Lower leg skin (tissue), 4 donors: ENCODE data around the gene PPARA. TPM values are rescaled to one million over a fixed set of nuclear protein-coding genes. Genes with fewer than 3 reads are reported as not detected.
A peak's percentile ranks its signal among the peaks of the same experiment; 100 is the strongest.

ENCODE experiments used
- DNase-seq, 2 donors: peaks; one replicate each; pipeline ENCODE4 v3.0.0-alpha.2; 2019; ENCODE audit warnings: low spot score in 2 of 2
- H3K4me3 ChIP-seq: fragments of 200-600 bp; sonication (generic); 2 replicates; pipeline ENCODE4 v1.5.1; 2017; ENCODE audit warnings: mild to moderate bottlenecking, low read depth; ENCODE audit not compliant: poor library complexity, severe bottlenecking
- POLR2A ChIP-seq, 2 donors: fragments of 450-650 bp; IDR thresholded peaks; one replicate each; pipeline ENCODE4 v1.6.1; 2016 to 2017; ENCODE audit warnings: antibody characterized with exemption in 2 of 2, mild to moderate bottlenecking in 1 of 2, moderate library complexity in 1 of 2
- WGBS, 2 donors: methylation state at CpG; one replicate each; pipeline ENCODE4 v1.1.5; 2018; 5-methylcytosine and 5-hydroxymethylcytosine counted together
- intact Hi-C: fragments of 100-400 bp; cut with DNase I; formaldehyde crosslinking; loops from one replicate; pipeline ENCODE4 v1.15.0; 2023; ENCODE audit warnings: low total_unique reads
- total RNA-seq, 4 donors: library from RNA; depleted of rRNA; stranded (reverse); fragments of >200 nt; gene quantifications; one replicate each; pipeline ENCODE4 v1.1.0, GENCODE V29; 2016
- TF ChIP-seq, protein P1 (sequence below), 3 donors: fragments of 450-650 bp; IDR thresholded peaks; one replicate each; pipeline ENCODE4 v1.5.1; 2016; ENCODE audit warnings: antibody characterized with exemption in 3 of 3, mild to moderate bottlenecking in 3 of 3, moderate library complexity in 2 of 3

The PPARA gene
- total RNA-seq, 4 donors from 2014 or later = 27.8 to 58.1 (median 37.8) TPM

GRCh38 chr22:46115755-46116490 lies 34.4 kb upstream of the PPARA start:
- DNase-seq = no peak
- intact Hi-C loops = loop anchor here (5.0 kb wide), 1 partner anchor 119 kb away; no protein-coding TSS in a partner anchor
- TF ChIP-seq, protein P1, sequence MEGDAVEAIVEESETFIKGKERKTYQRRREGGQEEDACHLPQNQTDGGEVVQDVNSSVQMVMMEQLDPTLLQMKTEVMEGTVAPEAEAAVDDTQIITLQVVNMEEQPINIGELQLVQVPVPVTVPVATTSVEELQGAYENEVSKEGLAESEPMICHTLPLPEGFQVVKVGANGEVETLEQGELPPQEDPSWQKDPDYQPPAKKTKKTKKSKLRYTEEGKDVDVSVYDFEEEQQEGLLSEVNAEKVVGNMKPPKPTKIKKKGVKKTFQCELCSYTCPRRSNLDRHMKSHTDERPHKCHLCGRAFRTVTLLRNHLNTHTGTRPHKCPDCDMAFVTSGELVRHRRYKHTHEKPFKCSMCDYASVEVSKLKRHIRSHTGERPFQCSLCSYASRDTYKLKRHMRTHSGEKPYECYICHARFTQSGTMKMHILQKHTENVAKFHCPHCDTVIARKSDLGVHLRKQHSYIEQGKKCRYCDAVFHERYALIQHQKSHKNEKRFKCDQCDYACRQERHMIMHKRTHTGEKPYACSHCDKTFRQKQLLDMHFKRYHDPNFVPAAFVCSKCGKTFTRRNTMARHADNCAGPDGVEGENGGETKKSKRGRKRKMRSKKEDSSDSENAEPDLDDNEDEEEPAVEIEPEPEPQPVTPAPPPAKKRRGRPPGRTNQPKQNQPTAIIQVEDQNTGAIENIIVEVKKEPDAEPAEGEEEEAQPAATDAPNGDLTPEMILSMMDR (IDR thresholded peaks at IDR 0.05) = no peak
- TF ChIP-seq POLR2A (IDR thresholded peaks at IDR 0.05) = no peak
- H3K4me3 ChIP-seq = no peak overlapping the region
- 32 to 36% methylated on average over 17 to 23 of the region's 23 CpGs for WGBS, 2 donors

DNA sequence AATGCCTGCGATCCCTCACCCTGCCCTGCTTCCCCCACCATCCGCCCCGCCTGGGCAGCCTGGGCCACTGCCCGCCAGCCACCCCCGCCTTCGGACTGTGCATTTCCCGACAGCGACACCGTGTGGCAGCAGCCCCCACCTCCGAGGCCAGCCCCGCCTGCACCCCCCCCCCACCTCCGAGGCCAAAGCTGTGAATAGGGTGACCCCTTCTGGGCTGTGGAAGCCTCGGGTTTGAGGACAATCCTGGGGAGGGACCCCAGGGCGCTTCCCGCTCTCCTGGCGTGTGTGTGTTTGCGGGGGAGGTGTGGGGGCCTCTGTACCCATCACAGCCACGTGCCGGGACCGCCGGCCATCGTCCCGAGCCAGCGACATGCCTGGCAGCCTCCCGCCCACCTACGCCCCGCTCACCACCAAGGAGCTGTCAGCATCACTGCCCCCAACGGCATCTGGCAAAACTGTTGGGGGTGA lies 33.8 kb upstream of the PPARA start:
- WGBS, 2 donors = 0 to 45% methylated on average over 4 to 14 of the region's 28 CpGs
- TF ChIP-seq, protein P1 (IDR thresholded peaks at IDR 0.05) = peak in 1 of 3 donors; percentile 78
- no peak for TF ChIP-seq POLR2A (IDR thresholded peaks at IDR 0.05)
- intact Hi-C loops = loop anchor here (5.0 kb wide), 1 partner anchor 119 kb away; no protein-coding TSS in a partner anchor
- no peak overlapping the region for H3K4me3 ChIP-seq
- peak; percentile 90 to 99 for DNase-seq

- no peak for DNase-seq
- WGBS, 2 donors = 68 to 80% methylated on average over 5 to 9 of the region's 10 CpGs
- TF ChIP-seq POLR2A (IDR thresholded peaks at IDR 0.05) = no peak
- TF ChIP-seq, protein P1 (IDR thresholded peaks at IDR 0.05) = no peak
- intact Hi-C loops = loop anchor here (5.0 kb wide), 1 partner anchor 120 kb away; no protein-coding TSS in a partner anchor
- no peak overlapping the region for H3K4me3 ChIP-seq
These were observed 32.8 kb upstream of the PPARA start for GRCh38 chr22:46117206-46118199.

GRCh38 chr22:46119093-46119728 lies 31.1 kb upstream of the PPARA start:
- intact Hi-C loops = loop anchor here (5.0 kb wide), 1 partner anchor 122 kb away; no protein-coding TSS in a partner anchor
- TF ChIP-seq POLR2A (IDR thresholded peaks at IDR 0.05) = no peak
- TF ChIP-seq, protein P1 (IDR thresholded peaks at IDR 0.05) = no peak
- WGBS, 2 donors = 36 to 41% methylated on average over 7 to 8 of the region's 12 CpGs
- DNase-seq = no peak
- H3K4me3 ChIP-seq = no peak overlapping the region

- no peak for DNase-seq
- TF ChIP-seq POLR2A (IDR thresholded peaks at IDR 0.05) = no peak
- TF ChIP-seq, protein P1 (IDR thresholded peaks at IDR 0.05) = no peak
- 31 to 36% methylated on average over 10 to 18 of the region's 23 CpGs for WGBS, 2 donors
- no peak overlapping the region for H3K4me3 ChIP-seq
- intact Hi-C loops = loop anchor here (1.0 to 5.0 kb wide), 3 partner anchors 115 to 192 kb away; no protein-coding TSS in a partner anchor
These were observed 30.5 kb upstream of the PPARA start for GRCh38 chr22:46119729-46120419.
